Lower leg skin (tissue), 4 donors: ENCODE results near the gene GZMM. TPM values are rescaled to one million over a fixed set of nuclear protein-coding genes. Genes with fewer than 3 reads are reported as not detected.

Source experiments
- DNase-seq, 2 donors: peaks; one replicate each; pipeline ENCODE4 v3.0.0-alpha.2; 2019; ENCODE audit warnings: low spot score in 2 of 2
- H3K4me3 ChIP-seq: fragments of 200-600 bp; sonication (generic); 2 replicates; pipeline ENCODE4 v1.5.1; 2017; ENCODE audit warnings: mild to moderate bottlenecking, low read depth; ENCODE audit not compliant: poor library complexity, severe bottlenecking
- POLR2A ChIP-seq, 2 donors: fragments of 450-650 bp; IDR thresholded peaks; one replicate each; pipeline ENCODE4 v1.6.1; 2016 to 2017; ENCODE audit warnings: antibody characterized with exemption in 2 of 2, mild to moderate bottlenecking in 1 of 2, moderate library complexity in 1 of 2
- WGBS, 2 donors: methylation state at CpG; one replicate each; pipeline ENCODE4 v1.1.5; 2018; 5-methylcytosine and 5-hydroxymethylcytosine counted together
- intact Hi-C: fragments of 100-400 bp; cut with DNase I; formaldehyde crosslinking; loops from one replicate; pipeline ENCODE4 v1.15.0; 2023; ENCODE audit warnings: low total_unique reads
- total RNA-seq, 4 donors: library from RNA; depleted of rRNA; stranded (reverse); fragments of >200 nt; gene quantifications; one replicate each; pipeline ENCODE4 v1.1.0, GENCODE V29; 2016
- TF ChIP-seq, protein P1 (sequence below), 3 donors: fragments of 450-650 bp; IDR thresholded peaks; one replicate each; pipeline ENCODE4 v1.5.1; 2016; ENCODE audit warnings: antibody characterized with exemption in 3 of 3, mild to moderate bottlenecking in 3 of 3, moderate library complexity in 2 of 3

GZMM gene
- total RNA-seq, 4 donors from 2014 or later: 0.29 to 1.5 (median 1.3) TPM; not detected in 1

DNA sequence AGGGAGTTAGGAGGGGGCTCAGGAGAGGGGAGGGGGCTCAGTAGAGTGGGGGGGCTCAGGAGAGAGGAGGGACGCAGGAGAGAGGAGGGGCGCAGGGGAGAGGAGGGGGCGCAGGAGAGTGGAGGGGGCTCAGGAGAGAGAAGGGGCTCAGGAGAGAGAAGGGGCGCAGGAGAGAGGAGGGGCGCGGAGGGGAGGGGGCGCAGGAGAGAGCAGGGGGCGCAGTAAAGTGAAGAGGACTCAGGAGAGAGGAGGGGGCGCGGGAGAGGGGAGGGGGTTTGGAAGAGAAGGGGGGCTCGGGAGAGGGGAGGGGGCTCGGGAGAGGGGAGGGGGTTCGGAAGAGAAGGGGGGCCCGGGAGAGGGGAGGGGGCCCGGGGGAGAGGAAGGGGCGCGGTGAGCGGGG lies 46.9 kb upstream of the GZMM start:
- intact Hi-C loops: no loop called here
- DNase-seq: no peak
- 0% methylated on average over 1 to 7 of the region's 18 CpGs for WGBS, 2 donors
- TF ChIP-seq POLR2A (IDR thresholded peaks at IDR 0.05): no peak
- TF ChIP-seq, protein P1, sequence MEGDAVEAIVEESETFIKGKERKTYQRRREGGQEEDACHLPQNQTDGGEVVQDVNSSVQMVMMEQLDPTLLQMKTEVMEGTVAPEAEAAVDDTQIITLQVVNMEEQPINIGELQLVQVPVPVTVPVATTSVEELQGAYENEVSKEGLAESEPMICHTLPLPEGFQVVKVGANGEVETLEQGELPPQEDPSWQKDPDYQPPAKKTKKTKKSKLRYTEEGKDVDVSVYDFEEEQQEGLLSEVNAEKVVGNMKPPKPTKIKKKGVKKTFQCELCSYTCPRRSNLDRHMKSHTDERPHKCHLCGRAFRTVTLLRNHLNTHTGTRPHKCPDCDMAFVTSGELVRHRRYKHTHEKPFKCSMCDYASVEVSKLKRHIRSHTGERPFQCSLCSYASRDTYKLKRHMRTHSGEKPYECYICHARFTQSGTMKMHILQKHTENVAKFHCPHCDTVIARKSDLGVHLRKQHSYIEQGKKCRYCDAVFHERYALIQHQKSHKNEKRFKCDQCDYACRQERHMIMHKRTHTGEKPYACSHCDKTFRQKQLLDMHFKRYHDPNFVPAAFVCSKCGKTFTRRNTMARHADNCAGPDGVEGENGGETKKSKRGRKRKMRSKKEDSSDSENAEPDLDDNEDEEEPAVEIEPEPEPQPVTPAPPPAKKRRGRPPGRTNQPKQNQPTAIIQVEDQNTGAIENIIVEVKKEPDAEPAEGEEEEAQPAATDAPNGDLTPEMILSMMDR (IDR thresholded peaks at IDR 0.05): no peak
- H3K4me3 ChIP-seq: no peak overlapping the region

DNA sequence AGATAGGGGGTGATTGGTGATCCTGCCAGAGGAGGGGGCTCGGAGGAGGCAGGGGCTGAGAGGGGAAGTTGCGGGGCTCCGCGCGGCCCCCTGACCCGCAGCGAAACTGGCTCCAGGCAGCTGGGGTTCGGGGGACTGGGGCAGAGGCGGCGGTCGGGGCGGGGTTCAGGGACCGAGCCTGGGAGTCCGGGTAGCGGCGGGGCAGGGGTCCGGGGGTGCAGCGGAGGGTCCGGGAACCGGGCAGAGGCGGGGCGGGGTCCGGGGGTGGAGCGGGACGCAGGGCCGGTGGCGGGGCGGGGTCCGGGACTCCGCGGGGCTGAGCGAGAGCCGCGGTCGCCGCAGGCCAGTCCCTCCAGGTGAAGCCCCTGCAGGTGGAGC lies 46.4 kb upstream of the GZMM start:
- DNase-seq: no peak
- TF ChIP-seq POLR2A (IDR thresholded peaks at IDR 0.05): no peak
- intact Hi-C loops: no loop called here
- 1 to 3% methylated on average over 28 to 36 of the region's 36 CpGs for WGBS, 2 donors
- H3K4me3 ChIP-seq: no peak overlapping the region

DNA sequence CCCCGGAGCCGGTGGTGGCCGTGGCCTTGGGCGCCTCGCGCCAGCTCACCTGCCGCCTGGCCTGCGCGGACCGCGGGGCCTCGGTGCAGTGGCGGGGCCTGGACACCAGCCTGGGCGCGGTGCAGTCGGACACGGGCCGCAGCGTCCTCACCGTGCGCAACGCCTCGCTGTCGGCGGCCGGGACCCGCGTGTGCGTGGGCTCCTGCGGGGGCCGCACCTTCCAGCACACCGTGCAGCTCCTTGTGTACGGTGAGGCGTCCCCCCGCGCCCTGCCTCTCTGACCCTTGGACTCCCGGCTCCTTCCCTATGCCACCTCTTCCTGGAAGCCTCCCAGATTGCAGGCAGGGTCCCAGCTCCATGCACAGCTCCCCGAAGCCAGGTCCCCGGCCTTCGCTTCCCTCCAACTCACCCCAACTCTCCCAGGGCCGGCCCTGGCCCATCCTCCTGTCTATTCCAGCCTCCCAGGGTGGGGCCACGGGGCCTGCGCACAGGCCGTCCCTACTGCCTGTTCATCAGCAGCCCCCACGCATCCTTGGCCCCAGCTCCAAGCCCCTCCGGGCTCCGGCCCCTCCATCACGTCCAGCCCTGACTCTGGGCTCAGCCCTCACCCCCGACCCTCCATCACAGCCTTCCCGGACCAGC lies 45.9 kb upstream of the GZMM start:
- DNase-seq: no peak
- WGBS, 2 donors: 4 to 18% methylated on average over 22 to 35 of the region's 50 CpGs
- no peak for TF ChIP-seq POLR2A (IDR thresholded peaks at IDR 0.05)
- H3K4me3 ChIP-seq: no peak overlapping the region
- intact Hi-C loops: no loop called here

DNA sequence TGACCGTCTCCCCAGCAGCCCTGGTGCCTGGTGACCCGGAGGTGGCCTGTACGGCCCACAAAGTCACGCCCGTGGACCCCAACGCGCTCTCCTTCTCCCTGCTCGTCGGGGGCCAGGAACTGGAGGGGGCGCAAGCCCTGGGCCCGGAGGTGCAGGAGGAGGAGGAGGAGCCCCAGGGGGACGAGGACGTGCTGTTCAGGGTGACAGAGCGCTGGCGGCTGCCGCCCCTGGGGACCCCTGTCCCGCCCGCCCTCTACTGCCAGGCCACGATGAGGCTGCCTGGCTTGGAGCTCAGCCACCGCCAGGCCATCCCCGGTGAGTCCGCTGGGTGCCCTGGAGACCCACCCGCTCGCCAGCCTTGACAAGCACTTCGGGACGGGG lies 45.4 kb upstream of the GZMM start:
- 19 to 35% methylated on average over 14 to 20 of the region's 26 CpGs for WGBS, 2 donors
- TF ChIP-seq POLR2A (IDR thresholded peaks at IDR 0.05): no peak
- TF ChIP-seq, protein P1 (IDR thresholded peaks at IDR 0.05): no peak
- intact Hi-C loops: no loop called here
- DNase-seq: no peak
- H3K4me3 ChIP-seq: no peak overlapping the region

DNA sequence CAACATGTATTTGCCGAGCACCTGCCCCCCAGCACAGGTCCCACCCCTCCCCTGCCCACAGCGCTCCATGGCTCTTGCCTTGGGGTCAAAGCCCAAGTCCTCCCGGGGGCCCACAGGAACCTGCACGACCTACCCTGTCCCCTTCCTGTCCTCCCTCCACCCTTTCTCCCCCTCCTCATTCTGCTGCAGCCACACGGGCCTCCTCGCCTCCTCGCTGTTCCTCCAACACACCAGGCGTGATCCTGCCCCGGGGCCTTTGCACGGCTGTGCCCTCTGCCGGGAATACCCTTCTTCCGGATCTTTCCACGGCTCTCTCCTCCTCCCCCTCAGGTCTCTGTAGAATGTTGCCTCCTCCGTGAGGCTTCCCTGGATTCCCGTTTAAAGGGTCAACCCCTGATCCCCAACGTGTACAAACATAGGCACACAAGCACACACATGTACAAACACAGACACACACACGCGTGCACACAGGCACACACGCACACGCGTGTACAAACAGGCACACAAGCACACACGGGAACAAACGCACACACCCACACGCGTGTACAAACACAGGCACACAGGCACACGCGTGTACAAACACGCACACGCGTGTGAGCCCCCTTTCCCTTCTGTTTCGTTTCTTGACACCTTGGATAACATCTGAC lies 44.8 kb upstream of the GZMM start:
- 60 to 63% methylated on average over 31 of the region's 31 CpGs for WGBS, 2 donors
- TF ChIP-seq, protein P1 (IDR thresholded peaks at IDR 0.05): no peak
- TF ChIP-seq POLR2A (IDR thresholded peaks at IDR 0.05): no peak
- no peak overlapping the region for H3K4me3 ChIP-seq
- intact Hi-C loops: no loop called here
- no peak for DNase-seq

DNA sequence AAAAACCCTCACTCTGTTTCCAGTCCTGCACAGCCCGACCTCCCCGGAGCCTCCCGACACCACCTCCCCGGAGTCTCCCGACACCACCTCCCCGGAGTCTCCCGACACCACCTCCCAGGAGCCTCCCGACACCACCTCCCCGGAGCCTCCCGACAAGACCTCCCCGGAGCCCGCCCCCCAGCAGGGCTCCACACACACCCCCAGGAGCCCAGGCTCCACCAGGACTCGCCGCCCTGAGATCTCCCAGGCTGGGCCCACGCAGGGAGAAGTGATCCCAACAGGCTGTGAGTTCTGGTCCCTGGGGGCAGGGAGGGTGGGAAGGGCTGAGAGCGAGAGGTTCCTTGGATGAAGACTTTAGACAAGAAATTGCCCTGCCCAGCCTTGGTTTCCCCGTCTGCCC lies 42.2 kb upstream of the GZMM start:
- TF ChIP-seq POLR2A (IDR thresholded peaks at IDR 0.05): no peak
- TF ChIP-seq, protein P1 (IDR thresholded peaks at IDR 0.05): no peak
- WGBS, 2 donors: 74 to 79% methylated on average over 17 of the region's 17 CpGs
- intact Hi-C loops: no loop called here
- DNase-seq: no peak
- no peak overlapping the region for H3K4me3 ChIP-seq

DNA sequence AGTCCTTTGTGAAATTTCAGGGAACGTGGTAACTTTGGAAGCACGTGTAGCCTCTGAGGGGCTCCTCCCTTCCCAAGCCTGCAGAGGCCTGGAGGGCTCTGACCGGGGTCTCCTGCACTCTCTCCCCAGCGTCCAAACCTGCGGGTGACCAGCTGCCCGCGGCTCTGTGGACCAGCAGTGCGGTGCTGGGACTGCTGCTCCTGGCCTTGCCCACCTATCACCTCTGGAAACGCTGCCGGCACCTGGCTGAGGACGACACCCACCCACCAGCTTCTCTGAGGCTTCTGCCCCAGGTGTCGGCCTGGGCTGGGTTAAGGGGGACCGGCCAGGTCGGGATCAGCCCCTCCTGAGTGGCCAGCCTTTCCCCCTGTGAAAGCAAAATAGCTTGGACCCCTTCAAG lies 39.2 kb upstream of the GZMM start:
- DNase-seq: no peak
- TF ChIP-seq POLR2A (IDR thresholded peaks at IDR 0.05): no peak
- TF ChIP-seq, protein P1 (IDR thresholded peaks at IDR 0.05): no peak
- no peak overlapping the region for H3K4me3 ChIP-seq
- 90 to 95% methylated on average over 10 to 14 of the region's 14 CpGs for WGBS, 2 donors
- intact Hi-C loops: no loop called here
